ENCODE results near the gene TUBA4B.

- TF ChIP-seq EZH2phosphoT487 (IDR thresholded peaks at IDR 0.05; ENCODE audit: borderline replicate concordance, low read depth, low read length): no peak
- TF ChIP-seq, protein P1, sequence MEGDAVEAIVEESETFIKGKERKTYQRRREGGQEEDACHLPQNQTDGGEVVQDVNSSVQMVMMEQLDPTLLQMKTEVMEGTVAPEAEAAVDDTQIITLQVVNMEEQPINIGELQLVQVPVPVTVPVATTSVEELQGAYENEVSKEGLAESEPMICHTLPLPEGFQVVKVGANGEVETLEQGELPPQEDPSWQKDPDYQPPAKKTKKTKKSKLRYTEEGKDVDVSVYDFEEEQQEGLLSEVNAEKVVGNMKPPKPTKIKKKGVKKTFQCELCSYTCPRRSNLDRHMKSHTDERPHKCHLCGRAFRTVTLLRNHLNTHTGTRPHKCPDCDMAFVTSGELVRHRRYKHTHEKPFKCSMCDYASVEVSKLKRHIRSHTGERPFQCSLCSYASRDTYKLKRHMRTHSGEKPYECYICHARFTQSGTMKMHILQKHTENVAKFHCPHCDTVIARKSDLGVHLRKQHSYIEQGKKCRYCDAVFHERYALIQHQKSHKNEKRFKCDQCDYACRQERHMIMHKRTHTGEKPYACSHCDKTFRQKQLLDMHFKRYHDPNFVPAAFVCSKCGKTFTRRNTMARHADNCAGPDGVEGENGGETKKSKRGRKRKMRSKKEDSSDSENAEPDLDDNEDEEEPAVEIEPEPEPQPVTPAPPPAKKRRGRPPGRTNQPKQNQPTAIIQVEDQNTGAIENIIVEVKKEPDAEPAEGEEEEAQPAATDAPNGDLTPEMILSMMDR (conservative IDR thresholded peaks at IDR 0.05; ENCODE audit: low read length): no peak
Measured at GRCh38 chr2:219250049-219250781, 2.8 kb upstream of the TUBA4B start.
